Glutamatergic neuron (in vitro differentiated cells): ENCODE data around the gene DHRS3. TPM values are rescaled to one million over a fixed set of nuclear protein-coding genes. Genes with fewer than 3 reads are reported as not detected.

Experiments used
- DNase-seq: peaks from one replicate; pipeline ENCODE4 v3.0.0; 2022
- H3K27ac Mint-ChIP-seq: one replicate; pipeline ENCODE4 v1.8.0; 2020; ENCODE audit warnings: mild to moderate bottlenecking, mixed read lengths, inconsistent platforms; ENCODE audit not compliant: unreplicated experiment
- H3K27me3 Mint-ChIP-seq: one replicate; pipeline ENCODE4 v1.8.0; 2020; ENCODE audit warnings: mild to moderate bottlenecking, moderate library complexity, mixed read lengths, inconsistent platforms; ENCODE audit not compliant: unreplicated experiment
- H3K36me3 Mint-ChIP-seq: one replicate; pipeline ENCODE4 v1.8.0; 2020; ENCODE audit warnings: mild to moderate bottlenecking, mixed read lengths, inconsistent platforms; ENCODE audit not compliant: unreplicated experiment
- H3K4me1 Mint-ChIP-seq: one replicate; pipeline ENCODE4 v1.8.0; 2020; ENCODE audit warnings: mild to moderate bottlenecking, low read depth, mixed read lengths, inconsistent platforms; ENCODE audit not compliant: unreplicated experiment
- H3K4me3 Mint-ChIP-seq: one replicate; pipeline ENCODE4 v1.8.0; 2020; ENCODE audit warnings: mild to moderate bottlenecking, mixed read lengths, inconsistent platforms; ENCODE audit not compliant: unreplicated experiment
- H3K9me3 Mint-ChIP-seq: one replicate; pipeline ENCODE4 v1.8.0; 2020; ENCODE audit warnings: mild to moderate bottlenecking, moderate library complexity, mixed read lengths, inconsistent platforms; ENCODE audit not compliant: unreplicated experiment
- CTCF ChIP-seq: fragments of 200-600 bp; sonication (generic); IDR thresholded peaks from one replicate; pipeline ENCODE4 v1.5.0; 2021; ENCODE audit not compliant: partially characterized antibody, unreplicated experiment
- total RNA-seq: library from RNA; stranded (reverse); fragmentation: NEBNext Ultra II Directional; extraction: Animal tissue kit (Norgen Biotek cat#: 25700); gene quantifications from one replicate; pipeline ENCODE4 v1.2.1, GENCODE V29; 2021; ENCODE audit not compliant: unreplicated experiment

Gene DHRS3
- total RNA-seq, 1 donor from 2014 or later, result not detected

- peaks cover 2% of the 10 kb centered on the region for H3K27me3 Mint-ChIP-seq
- H3K27ac Mint-ChIP-seq, result no peak overlapping the region
- no peaks in the 10 kb centered on the region for H3K36me3 Mint-ChIP-seq
- no peaks in the 10 kb centered on the region for H3K4me1 Mint-ChIP-seq
- DNase-seq, result no peak
- no peak overlapping the region for H3K4me3 Mint-ChIP-seq
- TF ChIP-seq CTCF, result no peak
- no peaks in the 10 kb centered on the region for H3K9me3 Mint-ChIP-seq
Observed at GRCh38 chr1:12577020-12577419, 41.0 kb downstream of the DHRS3 start.

- Mint-ChIP-seq H3K9me3 (no peaks in the 10 kb centered on the region), H3K27ac (no peak overlapping the region), H3K27me3 (peaks cover 6% of the 10 kb centered on the region), H3K4me1 (no peaks in the 10 kb centered on the region), H3K36me3 (no peaks in the 10 kb centered on the region), H3K4me3 (no peak overlapping the region)
- no peak for TF ChIP-seq CTCF
- no peak for DNase-seq
Observed at GRCh38 chr1:12574757-12575139, 43.3 kb downstream of the DHRS3 start.

- Mint-ChIP-seq H3K27me3 (peaks cover 6% of the 10 kb centered on the region), H3K4me3 (no peak overlapping the region), H3K4me1 (no peaks in the 10 kb centered on the region), H3K9me3 (no peaks in the 10 kb centered on the region), H3K36me3 (no peaks in the 10 kb centered on the region), H3K27ac (no peak overlapping the region)
- TF ChIP-seq CTCF, result no peak
- no peak for DNase-seq
Observed at GRCh38 chr1:12573015-12573825, 44.8 kb downstream of the DHRS3 start.

- no peak for TF ChIP-seq CTCF
- H3K27ac Mint-ChIP-seq, result no peak overlapping the region
- no peaks in the 10 kb centered on the region for H3K36me3 Mint-ChIP-seq
- H3K9me3 Mint-ChIP-seq, result no peaks in the 10 kb centered on the region
- H3K4me3 Mint-ChIP-seq, result no peak overlapping the region
- no peak for DNase-seq
- peaks cover 8% of the 10 kb centered on the region for H3K27me3 Mint-ChIP-seq
- no peaks in the 10 kb centered on the region for H3K4me1 Mint-ChIP-seq
Observed at GRCh38 chr1:12572522-12572921, 45.5 kb downstream of the DHRS3 start.

GRCh38 chr1:12570291-12570690, 47.7 kb downstream of the DHRS3 start:
- Mint-ChIP-seq H3K9me3 (no peaks in the 10 kb centered on the region), H3K27ac (no peak overlapping the region), H3K27me3 (peaks cover 10% of the 10 kb centered on the region), H3K4me3 (no peak overlapping the region), H3K4me1 (no peaks in the 10 kb centered on the region), H3K36me3 (no peaks in the 10 kb centered on the region)
- TF ChIP-seq CTCF, result no peak
- DNase-seq, result no peak
